Chondrocyte (in vitro differentiated cells): Measurements from ENCODE around the gene RABL6. TPM values are rescaled to one million over a fixed set of nuclear protein-coding genes. Genes with fewer than 3 reads are reported as not detected.
A peak's percentile ranks its signal among the peaks of the same experiment; 100 is the strongest.
"Not testable (repeated sequence)": the region's sequence is repeated elsewhere in the genome, so short reads cannot be mapped to it uniquely, and the experiment has no call there.

ENCODE experiments used
- DNase-seq: peaks from one replicate; pipeline ENCODE4 v3.0.0; 2021; ENCODE audit warnings: mixed read lengths, low spot score
- H3K27ac Mint-ChIP-seq: one replicate; pipeline ENCODE4 v1.8.0; 2021; ENCODE audit warnings: mild to moderate bottlenecking, moderate library complexity, mixed read lengths; ENCODE audit not compliant: unreplicated experiment
- H3K27me3 Mint-ChIP-seq: 2 replicates; pipeline ENCODE4 v1.8.0; 2021; ENCODE audit warnings: low read depth, mixed read lengths
- H3K36me3 Mint-ChIP-seq: 2 replicates; pipeline ENCODE4 v1.8.0; 2021; ENCODE audit warnings: low read depth, mixed read lengths
- H3K4me1 Mint-ChIP-seq: 2 replicates; pipeline ENCODE4 v1.8.0; 2021; ENCODE audit warnings: low read depth, mild to moderate bottlenecking, mixed read lengths
- H3K4me3 Mint-ChIP-seq: one replicate; pipeline ENCODE4 v1.8.0; 2021; ENCODE audit warnings: mild to moderate bottlenecking, moderate library complexity, mixed read lengths; ENCODE audit not compliant: unreplicated experiment
- H3K9me3 Mint-ChIP-seq: 2 replicates; pipeline ENCODE4 v1.8.0; 2021; ENCODE audit warnings: low read depth, mixed read lengths
- CTCF ChIP-seq: fragments of 200-600 bp; sonication (generic); IDR thresholded peaks from 2 replicates; pipeline ENCODE4 v1.5.0; 2021; ENCODE audit warnings: antibody characterized with exemption, mild to moderate bottlenecking, moderate library complexity
- total RNA-seq: library from RNA; stranded (reverse); gene quantifications from 3 replicates; pipeline ENCODE4 v1.2.1, GENCODE V29; 2021

The RABL6 gene
- total RNA-seq, 1 donor from 2014 or later = 61.5 TPM

GRCh38 chr9:136794281-136794999 is 13.3 kb upstream of the RABL6 start:
- TF ChIP-seq CTCF = no peak
- Mint-ChIP-seq H3K36me3 (peaks cover 4% of the 10 kb centered on the region), H3K27ac (no peak overlapping the region), H3K9me3 (no peaks in the 10 kb centered on the region), H3K27me3 (no peaks in the 10 kb centered on the region), H3K4me1 (peaks cover 30% of the 10 kb centered on the region), H3K4me3 (no peak overlapping the region)
- no peak for DNase-seq

- Mint-ChIP-seq H3K27ac (no peak overlapping the region), H3K36me3 (peaks cover 4% of the 10 kb centered on the region), H3K9me3 (no peaks in the 10 kb centered on the region), H3K4me3 (no peak overlapping the region), H3K4me1 (peaks cover 30% of the 10 kb centered on the region), H3K27me3 (no peaks in the 10 kb centered on the region)
- no peak for DNase-seq
- no peak for TF ChIP-seq CTCF
Measured at GRCh38 chr9:136795000-136795348, 12.8 kb upstream of the RABL6 start.

GRCh38 chr9:136796238-136796774 is 11.4 kb upstream of the RABL6 start, which contains the start of gene CCDC183:
Gene CCDC183, plus strand, starts transcription at chr9:136796338. Its CDS starts 60 bp downstream, at chr9:136796398.
- DNase-seq = no peak
- Mint-ChIP-seq H3K4me1 (peaks cover 37% of the 10 kb centered on the region), H3K4me3 (no peak within 1 kb of the TSS), H3K9me3 (no peaks in the 10 kb centered on the region), H3K27me3 (peaks cover 6% of the 10 kb centered on the region), H3K36me3 (peaks cover 4% of the 10 kb centered on the region), H3K27ac (peak within 1 kb of the TSS; percentile 72)
- no peak for TF ChIP-seq CTCF

- not testable (repeated sequence) for H3K9me3 Mint-ChIP-seq, DNase-seq, H3K36me3 Mint-ChIP-seq, H3K4me3 Mint-ChIP-seq, H3K27me3 Mint-ChIP-seq
- Mint-ChIP-seq H3K4me1 (peaks cover 37% of the 10 kb centered on the region), H3K27ac (peak overlapping the region; percentile 72)
Measured at GRCh38 chr9:136796775-136797347, 10.9 kb upstream of the RABL6 start.

GRCh38 chr9:136798708-136799078 is 9.1 kb upstream of the RABL6 start:
- H3K4me1 Mint-ChIP-seq = peaks cover 28% of the 10 kb centered on the region
- H3K27ac Mint-ChIP-seq = no peak overlapping the region
- DNase-seq = no peak

More at GRCh38 chr9:136798708-136799078, 9.1 kb upstream of the RABL6 start:
- Mint-ChIP-seq H3K4me3 (no peak overlapping the region), H3K36me3 (no peaks in the 10 kb centered on the region), H3K9me3 (no peaks in the 10 kb centered on the region), H3K27me3 (peaks cover 13% of the 10 kb centered on the region)
- no peak for TF ChIP-seq CTCF
